Measurements from ENCODE around the gene FBXL3. TPM values are rescaled to one million over a fixed set of nuclear protein-coding genes. Genes with fewer than 3 reads are reported as not detected.

The FBXL3 gene
- total and polyA plus RNA-seq, 2 donors (not counting 1 experiment from before 2014, with no cell fraction given), result 48.5 to 61.8 TPM

DNA sequence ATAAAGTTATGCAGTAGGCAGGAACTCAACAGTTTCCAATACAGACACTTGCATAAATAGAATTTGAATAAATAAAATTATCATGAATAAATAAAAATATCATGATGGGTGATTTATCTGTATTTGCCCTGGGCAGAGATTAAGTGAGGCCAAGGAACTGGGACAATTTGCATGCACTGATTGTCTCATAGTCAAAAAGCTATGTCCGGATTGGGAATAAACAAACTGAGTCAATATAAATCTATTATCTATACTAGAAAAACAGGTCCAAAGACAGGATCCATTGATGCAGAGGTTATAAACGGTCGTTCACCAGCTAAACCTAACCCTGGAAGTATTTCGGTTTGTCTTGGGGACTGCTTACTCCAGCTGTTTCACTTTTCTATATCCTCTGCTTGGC lies 26.2 kb upstream of the FBXL3 start:
- Histone ChIP-seq H3K36me3 (ENCODE audit: control insufficient read depth, insufficient read depth, low read length) (peaks cover 5% of the 10 kb centered on the region), H4K20me1 (ENCODE audit: control insufficient read depth, extremely low read depth, insufficient read depth, low read length) (no peaks in the 10 kb centered on the region), H3K9me3 (ENCODE audit: control insufficient read depth, insufficient read depth, low read depth, low read length) (no peaks in the 10 kb centered on the region), H3K9ac (ENCODE audit: insufficient read depth, low read length) (no peak overlapping the region), H3K79me2 (ENCODE audit: control insufficient read depth, insufficient read depth, low read length) (no peaks in the 10 kb centered on the region), H3K4me3 (replicated peaks in 1 of 4; ENCODE audit: control extremely low read depth in 1 of 4, insufficient read depth in 1 of 4, low read depth in 3 of 4, low read length in 4 of 4) (no peak overlapping the region), H3K4me1 (ENCODE audit: control insufficient read depth, extremely low read depth, insufficient read depth, low read length) (no peaks in the 10 kb centered on the region), H3K4me2 (ENCODE audit: extremely low read depth, insufficient read depth, low read length) (no peak overlapping the region), H3K27me3 (ENCODE audit: control insufficient read depth, insufficient read depth, low read length) (no peaks in the 10 kb centered on the region), H3K27ac (ENCODE audit: insufficient read depth, low read length) (no peak overlapping the region), H2AFZ (ENCODE audit: low read length) (no peak overlapping the region)
- TF ChIP-seq, protein P1, sequence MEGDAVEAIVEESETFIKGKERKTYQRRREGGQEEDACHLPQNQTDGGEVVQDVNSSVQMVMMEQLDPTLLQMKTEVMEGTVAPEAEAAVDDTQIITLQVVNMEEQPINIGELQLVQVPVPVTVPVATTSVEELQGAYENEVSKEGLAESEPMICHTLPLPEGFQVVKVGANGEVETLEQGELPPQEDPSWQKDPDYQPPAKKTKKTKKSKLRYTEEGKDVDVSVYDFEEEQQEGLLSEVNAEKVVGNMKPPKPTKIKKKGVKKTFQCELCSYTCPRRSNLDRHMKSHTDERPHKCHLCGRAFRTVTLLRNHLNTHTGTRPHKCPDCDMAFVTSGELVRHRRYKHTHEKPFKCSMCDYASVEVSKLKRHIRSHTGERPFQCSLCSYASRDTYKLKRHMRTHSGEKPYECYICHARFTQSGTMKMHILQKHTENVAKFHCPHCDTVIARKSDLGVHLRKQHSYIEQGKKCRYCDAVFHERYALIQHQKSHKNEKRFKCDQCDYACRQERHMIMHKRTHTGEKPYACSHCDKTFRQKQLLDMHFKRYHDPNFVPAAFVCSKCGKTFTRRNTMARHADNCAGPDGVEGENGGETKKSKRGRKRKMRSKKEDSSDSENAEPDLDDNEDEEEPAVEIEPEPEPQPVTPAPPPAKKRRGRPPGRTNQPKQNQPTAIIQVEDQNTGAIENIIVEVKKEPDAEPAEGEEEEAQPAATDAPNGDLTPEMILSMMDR (conservative IDR thresholded peaks at IDR 0.05 in 1 of 2, IDR thresholded peaks at IDR 0.05 in 1 of 2; ENCODE audit: low read depth in 1 of 2, low read length in 2 of 2), result no peak
- TF ChIP-seq EZH2 (IDR thresholded peaks at IDR 0.05; ENCODE audit: low read length, missing control alignments), result no peak
- no peak for DNase-seq (ENCODE audit: low read depth in 2 of 2)

DNA sequence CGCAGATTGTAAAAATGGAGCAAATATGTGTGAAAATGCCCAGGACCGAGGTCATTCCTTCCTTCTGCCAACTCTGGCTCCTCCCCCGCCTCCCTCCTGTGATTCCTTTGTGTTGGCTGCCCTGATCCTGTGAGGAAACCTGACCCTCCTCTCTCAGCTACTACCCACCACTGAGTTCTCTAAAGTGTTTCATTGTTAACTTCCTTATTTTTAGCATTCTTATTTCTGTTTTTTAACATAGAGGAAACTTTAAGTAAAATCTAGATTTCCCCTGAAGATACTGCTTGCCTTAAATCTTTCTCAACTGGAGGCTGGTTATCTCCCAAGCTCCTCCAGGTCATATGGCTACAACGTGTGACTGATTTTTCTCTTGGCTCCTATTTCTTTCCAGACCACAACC lies 21.7 kb upstream of the FBXL3 start:
- H3K27me3 ChIP-seq (ENCODE audit: control insufficient read depth, insufficient read depth, low read length), result no peaks in the 10 kb centered on the region
- no peak overlapping the region for H3K4me3 ChIP-seq (replicated peaks in 1 of 4; ENCODE audit: control extremely low read depth in 1 of 4, insufficient read depth in 1 of 4, low read depth in 3 of 4, low read length in 4 of 4)
- no peaks in the 10 kb centered on the region for H3K4me1 ChIP-seq (ENCODE audit: control insufficient read depth, extremely low read depth, insufficient read depth, low read length)
- TF ChIP-seq, protein P1 (conservative IDR thresholded peaks at IDR 0.05 in 1 of 2, IDR thresholded peaks at IDR 0.05 in 1 of 2; ENCODE audit: low read depth in 1 of 2, low read length in 2 of 2), result no peak
- TF ChIP-seq EZH2 (IDR thresholded peaks at IDR 0.05; ENCODE audit: low read length, missing control alignments), result no peak
- H4K20me1 ChIP-seq (ENCODE audit: control insufficient read depth, extremely low read depth, insufficient read depth, low read length), result no peaks in the 10 kb centered on the region
- DNase-seq (ENCODE audit: low read depth in 2 of 2), result no peak
- H3K4me2 ChIP-seq (ENCODE audit: extremely low read depth, insufficient read depth, low read length), result no peak overlapping the region
- peaks cover 3% of the 10 kb centered on the region for H3K36me3 ChIP-seq (ENCODE audit: control insufficient read depth, insufficient read depth, low read length)
- no peaks in the 10 kb centered on the region for H3K79me2 ChIP-seq (ENCODE audit: control insufficient read depth, insufficient read depth, low read length)
- no peak overlapping the region for H2AFZ ChIP-seq (ENCODE audit: low read length)
- H3K9ac ChIP-seq (ENCODE audit: insufficient read depth, low read length), result no peak overlapping the region
- no peak overlapping the region for H3K27ac ChIP-seq (ENCODE audit: insufficient read depth, low read length)
- no peaks in the 10 kb centered on the region for H3K9me3 ChIP-seq (ENCODE audit: control insufficient read depth, insufficient read depth, low read depth, low read length)

GRCh38 chr13:77047649-77048343 lies 20.8 kb upstream of the FBXL3 start:
- Histone ChIP-seq H3K27me3 (ENCODE audit: control insufficient read depth, insufficient read depth, low read length) (no peaks in the 10 kb centered on the region), H3K36me3 (ENCODE audit: control insufficient read depth, insufficient read depth, low read length) (peaks cover 3% of the 10 kb centered on the region), H2AFZ (ENCODE audit: low read length) (no peak overlapping the region), H3K27ac (ENCODE audit: insufficient read depth, low read length) (no peak overlapping the region), H3K79me2 (ENCODE audit: control insufficient read depth, insufficient read depth, low read length) (no peaks in the 10 kb centered on the region), H3K4me3 (replicated peaks in 1 of 4; ENCODE audit: control extremely low read depth in 1 of 4, insufficient read depth in 1 of 4, low read depth in 3 of 4, low read length in 4 of 4) (no peak overlapping the region), H3K9me3 (ENCODE audit: control insufficient read depth, insufficient read depth, low read depth, low read length) (no peaks in the 10 kb centered on the region), H4K20me1 (ENCODE audit: control insufficient read depth, extremely low read depth, insufficient read depth, low read length) (no peaks in the 10 kb centered on the region), H3K9ac (ENCODE audit: insufficient read depth, low read length) (no peak overlapping the region), H3K4me2 (ENCODE audit: extremely low read depth, insufficient read depth, low read length) (no peak overlapping the region), H3K4me1 (ENCODE audit: control insufficient read depth, extremely low read depth, insufficient read depth, low read length) (no peaks in the 10 kb centered on the region)
- DNase-seq (ENCODE audit: low read depth in 2 of 2), result no peak
- no peak for TF ChIP-seq EZH2 (IDR thresholded peaks at IDR 0.05; ENCODE audit: low read length, missing control alignments)
- TF ChIP-seq, protein P1 (conservative IDR thresholded peaks at IDR 0.05 in 1 of 2, IDR thresholded peaks at IDR 0.05 in 1 of 2; ENCODE audit: low read depth in 1 of 2, low read length in 2 of 2), result no peak
